Left lung (tissue), 10 donors: Measurements from ENCODE around the gene SORBS1. TPM values are rescaled to one million over a fixed set of nuclear protein-coding genes. Genes with fewer than 3 reads are reported as not detected.

Source experiments
- ATAC-seq: fragments of 200-7000 bp; cut with Tn5 transposase; one replicate; pipeline ENCODE4 v1.9.1; 2020; ENCODE audit warnings: moderate library complexity
- DNase-seq, 4 donors: peaks; one replicate each; pipeline ENCODE4 v3.0.0-alpha.2; 2013 to 2020
- H3K27ac ChIP-seq, 2 donors: fragments of 200-600 bp; sonication (generic) in 1 of 2; one replicate each; pipeline versions ENCODE4 v1.5.0 to v1.8.0; 2020 to 2021
- H3K27me3 ChIP-seq, 2 donors: fragments of 200-600 bp; sonication (generic) in 1 of 2; one replicate each; pipeline versions ENCODE4 v1.5.0 to v1.8.0; 2020 to 2021
- H3K36me3 ChIP-seq, 2 donors: fragments of 200-600 bp; sonication (generic) in 1 of 2; one replicate each; pipeline versions ENCODE4 v1.5.0 to v1.8.0; 2020 to 2021
- H3K4me1 ChIP-seq, 2 donors: fragments of 200-600 bp; one replicate each; pipeline ENCODE4 v1.8.0; 2021
- H3K4me3 ChIP-seq, 2 donors: fragments of 200-600 bp; sonication (generic) in 1 of 2; one replicate each; pipeline versions ENCODE4 v1.5.0 to v1.8.0; 2020 to 2021; ENCODE audit warnings: mild to moderate bottlenecking in 1 of 2
- H3K9me3 ChIP-seq, 2 donors: fragments of 200-600 bp; sonication (generic) in 1 of 2; one replicate each; pipeline versions ENCODE4 v1.5.0 to v1.8.0; 2020 to 2021
- CTCF ChIP-seq, 2 donors: fragments of 200-600 bp; sonication (generic) in 1 of 2; IDR thresholded peaks; one replicate each; pipeline versions ENCODE4 v1.5.0 to v1.8.0; 2021; ENCODE audit warnings: antibody characterized with exemption in 2 of 2
- intact Hi-C, 2 donors: fragments of 100-400 bp; cut with DNase I; formaldehyde crosslinking; loops; one replicate each; pipeline versions ENCODE4 v1.11.2 to v1.14.2; 2022
- polyA plus RNA-seq, 6 donors: library from polyadenylated mRNA; unstranded; fragments of 120-200 nt; gene quantifications; one replicate each; pipeline ENCODE4 v1.2.1, GENCODE V29; 2013; ENCODE audit not compliant: insufficient read length in 6 of 6
- total RNA-seq, 2 donors: library from RNA; stranded (reverse); fragmentation: NEBNext Ultra II Directional; extraction: Animal tissue kit (Norgen Biotek cat#: 25700); gene quantifications; one replicate each; pipeline ENCODE4 v1.2.1, GENCODE V29; 2021
- donor health status: DM: no; HTN: yes; CAD: no.
- donor health status: DM: no; HTN: no; CAD: no.

SORBS1 gene
- total and polyA plus RNA-seq, 8 donors, result 23.3 to 52.7 (median 36.4) TPM

- no peak overlapping the region for H3K27ac ChIP-seq
- intact Hi-C loops, result loop anchor here in 1 of 2 donors (10.0 kb wide), 1 partner anchor 67 kb away; no protein-coding TSS in a partner anchor
- no peak for ATAC-seq
- TF ChIP-seq CTCF (IDR thresholded peaks at IDR 0.05), result no peak
- DNase-seq, result no peak
- H3K4me3 ChIP-seq, result no peak overlapping the region
- no peaks in the 10 kb centered on the region for H3K4me1 ChIP-seq
- no peaks in the 10 kb centered on the region for H3K27me3 ChIP-seq
- H3K36me3 ChIP-seq, result no peaks in the 10 kb centered on the region
- H3K9me3 ChIP-seq, result no peaks in the 10 kb centered on the region
Measured at GRCh38 chr10:95487994-95488393, 73.2 kb downstream of the SORBS1 start.

DNA sequence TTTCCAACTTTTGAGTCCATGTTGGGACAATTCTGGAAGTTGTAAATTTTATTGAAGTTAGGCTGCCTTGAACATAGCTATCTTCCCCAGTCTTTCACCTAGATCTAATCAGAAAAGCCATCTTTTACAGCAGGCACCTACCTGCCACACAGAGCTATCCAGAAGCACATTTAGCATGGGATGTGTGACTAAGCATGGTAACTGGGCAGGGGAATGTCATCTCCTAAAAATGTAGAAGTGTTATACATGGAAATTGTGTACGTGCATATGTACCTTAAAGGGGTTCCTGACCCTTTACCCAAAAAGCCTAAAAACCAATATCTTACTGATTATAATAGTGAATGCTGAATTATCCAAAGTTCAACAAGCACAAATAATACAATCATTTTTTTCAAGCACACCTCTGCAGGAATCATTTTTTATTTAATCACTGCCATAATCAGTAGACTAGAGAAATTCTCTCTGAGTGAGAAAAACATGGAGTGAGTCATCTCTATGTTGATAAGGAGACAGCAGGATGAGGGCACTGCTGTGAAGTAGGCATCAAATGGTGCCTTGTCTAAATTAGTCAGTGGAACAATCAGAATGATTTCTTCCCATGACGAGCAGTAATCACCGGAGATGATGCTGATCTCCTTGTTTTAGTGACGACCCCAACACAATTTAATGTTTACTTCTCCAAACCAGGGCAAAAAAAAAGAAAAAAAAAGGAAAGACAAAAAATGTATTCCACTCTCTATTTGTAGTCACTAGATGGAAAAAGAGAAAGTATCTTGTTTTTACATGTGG lies 75.9 kb downstream of the SORBS1 start:
- H3K27ac ChIP-seq, result no peak overlapping the region
- ATAC-seq (no peak), DNase-seq (no peak)
- no peak overlapping the region for H3K4me3 ChIP-seq
- H3K9me3 ChIP-seq, result no peaks in the 10 kb centered on the region
- H3K36me3 ChIP-seq, result no peaks in the 10 kb centered on the region
- H3K4me1 ChIP-seq, result peaks cover 7 to 8% of the 10 kb centered on the region in 2 donors
- intact Hi-C loops, result loop anchor here in 1 of 2 donors (10.0 kb wide), 1 partner anchor 70 kb away; no protein-coding TSS in a partner anchor
- no peaks in the 10 kb centered on the region for H3K27me3 ChIP-seq
- TF ChIP-seq CTCF (IDR thresholded peaks at IDR 0.05), result no peak

DNA sequence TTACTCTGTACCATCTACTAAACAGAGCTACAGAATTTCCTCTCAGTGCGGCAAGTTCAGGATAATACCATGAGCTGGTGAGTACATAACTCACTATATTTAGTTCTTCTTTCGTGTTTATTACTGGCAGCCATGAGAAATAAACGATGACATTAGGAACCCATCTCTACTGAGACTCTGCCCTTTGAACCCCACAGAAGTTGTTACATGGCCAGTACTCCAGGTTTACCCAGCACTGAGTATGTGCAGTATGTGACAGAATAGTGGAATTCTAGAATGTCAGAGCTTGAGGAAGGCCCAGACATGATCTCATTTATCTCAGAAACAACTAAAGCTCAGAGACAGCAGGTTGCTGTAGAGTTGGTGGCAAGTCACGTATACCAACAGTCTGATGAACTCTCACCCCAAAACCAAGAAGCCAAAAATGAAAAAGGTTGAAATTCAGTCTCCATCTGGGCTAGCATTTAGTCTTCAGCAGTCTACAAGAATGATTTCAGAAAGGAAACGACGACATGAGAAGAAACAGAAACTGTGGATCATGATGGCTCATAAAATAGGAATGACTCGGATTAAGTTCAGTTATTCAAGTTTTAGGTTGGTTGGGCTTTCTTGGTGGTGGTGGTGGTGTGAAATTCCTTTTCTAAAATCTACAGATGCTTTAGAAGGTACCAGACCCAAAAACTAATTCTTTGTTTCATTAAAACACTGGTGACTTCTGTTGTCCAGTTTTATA lies 78.5 kb downstream of the SORBS1 start:
- no peak overlapping the region for H3K27ac ChIP-seq
- H3K36me3 ChIP-seq, result no peaks in the 10 kb centered on the region
- no peak overlapping the region for H3K4me3 ChIP-seq
- H3K27me3 ChIP-seq, result no peaks in the 10 kb centered on the region
- peaks cover 9 to 11% of the 10 kb centered on the region in 2 donors for H3K4me1 ChIP-seq
- intact Hi-C loops, result loop anchor here in 1 of 2 donors (10.0 kb wide), 1 partner anchor 72 kb away; no protein-coding TSS in a partner anchor
- ATAC-seq (no peak), DNase-seq (no peak)
- H3K9me3 ChIP-seq, result no peaks in the 10 kb centered on the region
- no peak for TF ChIP-seq CTCF (IDR thresholded peaks at IDR 0.05)

- ATAC-seq, result no peak
- no peak for DNase-seq
- H3K36me3 ChIP-seq, result no peaks in the 10 kb centered on the region
- no peak for TF ChIP-seq CTCF (IDR thresholded peaks at IDR 0.05)
- H3K27ac ChIP-seq, result peak overlapping the region; percentile 67 to 68
- no peak overlapping the region for H3K4me3 ChIP-seq
- peaks cover 14 to 22% of the 10 kb centered on the region in 2 donors for H3K4me1 ChIP-seq
- no peaks in the 10 kb centered on the region for H3K9me3 ChIP-seq
- no peaks in the 10 kb centered on the region for H3K27me3 ChIP-seq
- intact Hi-C loops, result loop anchor here in 1 of 2 donors (10.0 kb wide), 1 partner anchor 74 kb away; no protein-coding TSS in a partner anchor
Measured at GRCh38 chr10:95480901-95481491, 80.2 kb downstream of the SORBS1 start.
